Endodermal cell (in vitro differentiated cells): ENCODE results near the gene RYR2. TPM values are rescaled to one million over a fixed set of nuclear protein-coding genes. Genes with fewer than 3 reads are reported as not detected.

ENCODE experiments used
- DNase-seq: peaks from one replicate; pipeline ENCODE4 v3.0.0-alpha.2; 2017
- H3K27ac ChIP-seq: 2 replicates; pipeline ENCODE4 v1.5.1; 2013; ENCODE audit warnings: mild to moderate bottlenecking, low read depth, low read length, moderate library complexity
- H3K27me3 ChIP-seq: 2 replicates; pipeline ENCODE4 v1.6.1; 2013; ENCODE audit warnings: mild to moderate bottlenecking, low read length, moderate library complexity; ENCODE audit not compliant: insufficient read depth, control insufficient read depth, poor library complexity, severe bottlenecking
- H3K36me3 ChIP-seq: 2 replicates; pipeline ENCODE4 v1.7.0; 2013; ENCODE audit warnings: mild to moderate bottlenecking, low read length, moderate library complexity; ENCODE audit not compliant: control insufficient read depth, insufficient read depth
- H3K4me1 ChIP-seq: one replicate; pipeline ENCODE4 v1.7.0; 2013; ENCODE audit warnings: low read length; ENCODE audit not compliant: control insufficient read depth, insufficient read depth
- H3K4me3 ChIP-seq: 2 replicates; pipeline ENCODE4 v1.5.1; 2013; ENCODE audit warnings: mild to moderate bottlenecking, low read length, moderate library complexity
- H3K9ac ChIP-seq: 2 replicates; pipeline ENCODE4 v1.6.1; 2013; ENCODE audit warnings: mild to moderate bottlenecking, low read length, moderate library complexity; ENCODE audit not compliant: poor library complexity, severe bottlenecking; ENCODE audit errors: extremely low read depth
- H3K9me3 ChIP-seq: 2 replicates; pipeline ENCODE4 v1.6.1; 2013; ENCODE audit warnings: mild to moderate bottlenecking, low read length, moderate library complexity; ENCODE audit not compliant: control insufficient read depth
- H3K27ac Mint-ChIP-seq: 2 replicates; pipeline ENCODE4 v1.8.0; 2020; ENCODE audit warnings: mixed read lengths
- H3K27me3 Mint-ChIP-seq: 2 replicates; pipeline ENCODE4 v1.8.0; 2021; ENCODE audit warnings: mild to moderate bottlenecking, mixed read lengths; ENCODE audit not compliant: insufficient read depth
- H3K36me3 Mint-ChIP-seq: 2 replicates; pipeline ENCODE4 v1.8.0; 2020; ENCODE audit warnings: low read depth, mixed read lengths
- H3K4me1 Mint-ChIP-seq: 2 replicates; pipeline ENCODE4 v1.8.0; 2020; ENCODE audit warnings: mixed read lengths
- H3K4me3 Mint-ChIP-seq: 2 replicates; pipeline ENCODE4 v1.8.0; 2020; ENCODE audit warnings: mild to moderate bottlenecking, moderate library complexity, mixed read lengths
- H3K9me3 Mint-ChIP-seq: 2 replicates; pipeline ENCODE4 v1.8.0; 2020; ENCODE audit warnings: mild to moderate bottlenecking, mixed read lengths
- WGBS, 2 experiments: methylation state at CpG; one replicate each; pipeline versions ENCODE4 v1.1.5 to v1.1.7; 2013; ENCODE audit warnings: missing lambda C conversion rate in 2 of 2, mixed read lengths in 1 of 2; ENCODE audit not compliant: insufficient coverage in 1 of 2, insufficient read length in 1 of 2; 5-methylcytosine and 5-hydroxymethylcytosine counted together
- total RNA-seq, 2 donors: library from RNA; stranded (reverse); fragmentation: NEBNext Ultra II Directional in 1 of 2; extraction: Animal tissue kit (Norgen Biotek cat#: 25700) in 1 of 2; gene quantifications; 2 replicates in 1 of 2; 3 replicates in 1 of 2; pipeline ENCODE4 v1.2.1, GENCODE V29; 2021
- TF ChIP-seq, protein P1 (sequence below): fragments of 200-600 bp; sonication (generic); conservative IDR thresholded peaks from 2 replicates; pipeline ENCODE4 v1.5.0; 2021; ENCODE audit warnings: antibody characterized with exemption, mild to moderate bottlenecking

Gene RYR2
- total RNA-seq, 2 donors from 2014 or later = 0.95 to 2.4 TPM

DNA sequence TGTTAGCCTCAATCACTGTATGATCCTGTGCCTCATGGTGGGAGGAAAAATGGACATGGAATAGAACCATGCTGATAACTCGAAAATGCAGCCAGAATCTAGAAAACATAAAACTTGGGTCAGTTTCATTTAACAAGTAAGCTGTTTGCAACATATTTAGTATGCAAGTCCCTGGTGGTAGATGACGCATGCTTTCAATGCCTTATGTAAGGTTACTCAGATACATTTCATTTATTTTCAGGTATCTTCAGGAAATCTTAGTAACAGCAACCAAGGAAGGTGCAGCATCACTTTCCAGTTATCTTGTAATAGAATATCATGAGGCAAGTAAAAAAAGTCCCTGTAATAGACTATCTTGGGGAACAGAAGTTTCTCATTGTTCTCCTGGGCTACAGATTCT lies 92.9 kb downstream of the RYR2 start:
- Mint-ChIP-seq H3K27me3 (no peaks in the 10 kb centered on the region), H3K4me1 (peaks cover 8% of the 10 kb centered on the region), H3K27ac (no peak overlapping the region), H3K9me3 (peaks cover 39% of the 10 kb centered on the region), H3K4me3 (no peak overlapping the region), H3K36me3 (peaks cover 6% of the 10 kb centered on the region)
- no peak for DNase-seq
- H3K27me3 ChIP-seq = no peaks in the 10 kb centered on the region
- no peak overlapping the region for H3K27ac ChIP-seq
- TF ChIP-seq, protein P1, sequence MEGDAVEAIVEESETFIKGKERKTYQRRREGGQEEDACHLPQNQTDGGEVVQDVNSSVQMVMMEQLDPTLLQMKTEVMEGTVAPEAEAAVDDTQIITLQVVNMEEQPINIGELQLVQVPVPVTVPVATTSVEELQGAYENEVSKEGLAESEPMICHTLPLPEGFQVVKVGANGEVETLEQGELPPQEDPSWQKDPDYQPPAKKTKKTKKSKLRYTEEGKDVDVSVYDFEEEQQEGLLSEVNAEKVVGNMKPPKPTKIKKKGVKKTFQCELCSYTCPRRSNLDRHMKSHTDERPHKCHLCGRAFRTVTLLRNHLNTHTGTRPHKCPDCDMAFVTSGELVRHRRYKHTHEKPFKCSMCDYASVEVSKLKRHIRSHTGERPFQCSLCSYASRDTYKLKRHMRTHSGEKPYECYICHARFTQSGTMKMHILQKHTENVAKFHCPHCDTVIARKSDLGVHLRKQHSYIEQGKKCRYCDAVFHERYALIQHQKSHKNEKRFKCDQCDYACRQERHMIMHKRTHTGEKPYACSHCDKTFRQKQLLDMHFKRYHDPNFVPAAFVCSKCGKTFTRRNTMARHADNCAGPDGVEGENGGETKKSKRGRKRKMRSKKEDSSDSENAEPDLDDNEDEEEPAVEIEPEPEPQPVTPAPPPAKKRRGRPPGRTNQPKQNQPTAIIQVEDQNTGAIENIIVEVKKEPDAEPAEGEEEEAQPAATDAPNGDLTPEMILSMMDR = no peak
- H3K4me1 ChIP-seq = no peaks in the 10 kb centered on the region
- no peak overlapping the region for H3K4me3 ChIP-seq
- no peaks in the 10 kb centered on the region for H3K36me3 ChIP-seq
- no peak overlapping the region for H3K9ac ChIP-seq
- WGBS, 2 experiments = 89 to 96% methylated on average over 2 of the region's 2 CpGs
- peaks cover 29% of the 10 kb centered on the region for H3K9me3 ChIP-seq

DNA sequence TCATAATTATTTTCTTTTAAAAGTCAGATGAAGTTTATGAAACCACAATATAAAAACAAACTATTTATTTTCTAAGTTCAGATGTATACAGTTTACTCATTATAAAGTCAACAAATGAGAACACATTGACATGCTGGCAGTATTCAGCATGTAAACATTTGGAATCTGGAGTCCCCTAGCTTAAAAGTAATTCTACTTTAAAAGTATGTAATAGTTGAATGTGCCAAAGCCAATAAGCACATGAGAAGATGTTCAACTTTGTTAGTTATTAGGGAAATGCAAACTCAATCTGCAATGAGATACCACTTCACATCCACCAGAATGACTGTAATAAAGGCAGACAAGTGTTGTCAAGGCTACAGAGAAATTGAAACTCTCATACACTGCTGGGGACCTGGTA lies 96.6 kb downstream of the RYR2 start:
- Mint-ChIP-seq H3K4me1 (peaks cover 17% of the 10 kb centered on the region), H3K9me3 (peaks cover 13% of the 10 kb centered on the region), H3K36me3 (peaks cover 2% of the 10 kb centered on the region), H3K4me3 (no peak overlapping the region), H3K27me3 (no peaks in the 10 kb centered on the region), H3K27ac (no peak overlapping the region)
- no peaks in the 10 kb centered on the region for H3K36me3 ChIP-seq
- H3K4me1 ChIP-seq = no peaks in the 10 kb centered on the region
- H3K27ac ChIP-seq = no peak overlapping the region
- peaks cover 5% of the 10 kb centered on the region for H3K9me3 ChIP-seq
- no peak overlapping the region for H3K9ac ChIP-seq
- H3K4me3 ChIP-seq = no peak overlapping the region
- DNase-seq = no peak
- TF ChIP-seq, protein P1 = no peak
- no peaks in the 10 kb centered on the region for H3K27me3 ChIP-seq

DNA sequence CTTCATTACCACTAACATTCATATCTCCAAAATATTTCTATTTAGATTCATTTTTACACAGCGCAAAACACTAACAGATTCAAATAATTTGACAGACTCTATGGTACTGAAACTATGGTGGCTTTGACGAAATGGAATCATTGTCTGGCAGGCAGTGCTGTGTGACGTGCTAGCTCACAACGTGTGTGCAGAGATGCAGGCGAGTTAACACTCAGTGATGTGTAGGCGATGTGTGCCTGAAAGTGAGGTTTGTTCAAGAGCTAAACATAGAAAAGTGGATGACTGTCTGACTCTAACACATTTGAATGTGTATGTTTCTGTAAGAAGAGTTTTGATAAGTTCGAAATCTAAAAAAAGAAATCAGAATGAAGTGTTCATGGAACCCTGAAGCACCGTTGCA lies 97.7 kb downstream of the RYR2 start:
- Mint-ChIP-seq H3K9me3 (peaks cover 5% of the 10 kb centered on the region), H3K27me3 (no peaks in the 10 kb centered on the region), H3K36me3 (no peaks in the 10 kb centered on the region), H3K4me3 (no peak overlapping the region), H3K4me1 (peaks cover 17% of the 10 kb centered on the region), H3K27ac (no peak overlapping the region)
- DNase-seq = no peak
- no peak overlapping the region for H3K27ac ChIP-seq
- no peak overlapping the region for H3K4me3 ChIP-seq
- no peak overlapping the region for H3K9ac ChIP-seq
- H3K4me1 ChIP-seq = no peaks in the 10 kb centered on the region
- H3K36me3 ChIP-seq = no peaks in the 10 kb centered on the region
- TF ChIP-seq, protein P1 = no peak
- 89 to 93% methylated on average over 5 to 8 of the region's 8 CpGs for WGBS, 2 experiments
- peaks cover 2% of the 10 kb centered on the region for H3K9me3 ChIP-seq
- H3K27me3 ChIP-seq = no peaks in the 10 kb centered on the region
